GM12864 (cell line): ENCODE results near the gene PSME4.
"Not testable (repeated sequence)": the region's sequence is repeated elsewhere in the genome, so short reads cannot be mapped to it uniquely, and the experiment has no call there.

Experiments
- DNase-seq: peaks from one replicate; pipeline ENCODE4 v3.0.0-alpha.2; 2011; ENCODE audit warnings: low read depth
- H3K4me3 ChIP-seq: 2 replicates; pipeline ENCODE4 v1.5.1; 2011; ENCODE audit warnings: mild to moderate bottlenecking, low read depth, low read length, control low read depth
- CTCF ChIP-seq: IDR thresholded peaks from 2 replicates; pipeline ENCODE4 v1.5.1; 2011; ENCODE audit warnings: low read depth, mild to moderate bottlenecking, moderate library complexity, low read length, control low read depth, inconsistent platforms; ENCODE audit errors: missing control alignments

Gene PSME4

GRCh38 chr2:53826587-53827397, 144.0 kb downstream of the PSME4 start:
- no peak overlapping the region for H3K4me3 ChIP-seq
- DNase-seq: no peak
- TF ChIP-seq CTCF: no peak

- TF ChIP-seq CTCF: no peak
- H3K4me3 ChIP-seq: no peak overlapping the region
- DNase-seq: no peak
These were observed 144.8 kb downstream of the PSME4 start for GRCh38 chr2:53826030-53826410.

GRCh38 chr2:53823639-53824038, 147.2 kb downstream of the PSME4 start:
- TF ChIP-seq CTCF: peak; percentile 33
- not testable (repeated sequence) for H3K4me3 ChIP-seq, DNase-seq

- no peak for TF ChIP-seq CTCF
- H3K4me3 ChIP-seq: no peak overlapping the region
- no peak for DNase-seq
These were observed 149.0 kb downstream of the PSME4 start for GRCh38 chr2:53821810-53822209.

- H3K4me3 ChIP-seq: no peak overlapping the region
- no peak for TF ChIP-seq CTCF
- no peak for DNase-seq
These were observed 150.1 kb downstream of the PSME4 start for GRCh38 chr2:53820711-53821110.

GRCh38 chr2:53820048-53820447, 150.7 kb downstream of the PSME4 start:
- TF ChIP-seq CTCF: no peak
- H3K4me3 ChIP-seq: no peak overlapping the region
- no peak for DNase-seq

GRCh38 chr2:53819634-53820033, 151.2 kb downstream of the PSME4 start:
- no peak for DNase-seq
- no peak for TF ChIP-seq CTCF
- H3K4me3 ChIP-seq: no peak overlapping the region
